ENCODE results near the gene CHAT. TPM values are rescaled to one million over a fixed set of nuclear protein-coding genes. Genes with fewer than 3 reads are reported as not detected.

CHAT gene
- total RNA-seq, 1 experiment from 2014 or later = not detected

DNA sequence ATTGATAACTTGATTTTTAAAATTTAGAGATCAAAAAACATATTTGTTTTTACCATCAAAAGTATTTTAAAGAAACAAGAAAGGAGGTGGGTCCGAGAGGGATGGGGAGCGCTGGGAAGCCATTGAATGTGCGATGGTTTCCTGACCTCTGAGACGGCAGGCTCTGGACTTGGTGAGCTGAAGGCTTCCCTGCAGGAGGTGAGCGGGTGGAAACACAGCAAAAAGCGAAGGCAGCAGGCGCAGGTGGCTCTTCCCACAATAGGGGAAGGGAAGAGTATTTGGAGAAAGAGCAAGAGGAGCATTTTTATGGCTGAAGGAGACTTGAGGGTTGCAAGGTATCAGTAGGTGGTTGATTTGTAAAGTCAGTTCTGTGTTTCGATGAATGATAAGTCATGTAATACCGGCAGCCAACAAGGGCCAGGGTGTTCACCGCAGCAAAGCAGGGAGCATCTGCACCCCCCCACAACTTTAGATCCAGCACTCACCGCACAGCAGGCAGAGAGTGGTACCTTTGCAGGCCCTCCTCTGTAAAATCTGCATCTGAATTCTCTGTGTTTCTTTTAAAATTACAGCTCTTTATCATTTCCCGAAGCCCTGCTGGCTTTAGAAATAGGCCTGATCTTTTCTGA, 76.2 kb downstream of the CHAT start:
- 0 out of 2 replicates have a peak, but pooled peaks cover 4% of the 10 kb centered on the region for H3K9me3 ChIP-seq (replicated peaks)
- no peaks in the 10 kb centered on the region for H3K4me1 ChIP-seq (replicated peaks)
- no peak overlapping the region for H3K27ac ChIP-seq
- H3K27me3 ChIP-seq (replicated peaks) = peaks cover 26% of the 10 kb centered on the region
- no peaks in the 10 kb centered on the region for H3K36me3 ChIP-seq
- no peak for DNase-seq (ENCODE audit: low read depth in 1 of 2, low spot score in 2 of 2)
- no peak overlapping the region for H3K4me3 ChIP-seq

DNA sequence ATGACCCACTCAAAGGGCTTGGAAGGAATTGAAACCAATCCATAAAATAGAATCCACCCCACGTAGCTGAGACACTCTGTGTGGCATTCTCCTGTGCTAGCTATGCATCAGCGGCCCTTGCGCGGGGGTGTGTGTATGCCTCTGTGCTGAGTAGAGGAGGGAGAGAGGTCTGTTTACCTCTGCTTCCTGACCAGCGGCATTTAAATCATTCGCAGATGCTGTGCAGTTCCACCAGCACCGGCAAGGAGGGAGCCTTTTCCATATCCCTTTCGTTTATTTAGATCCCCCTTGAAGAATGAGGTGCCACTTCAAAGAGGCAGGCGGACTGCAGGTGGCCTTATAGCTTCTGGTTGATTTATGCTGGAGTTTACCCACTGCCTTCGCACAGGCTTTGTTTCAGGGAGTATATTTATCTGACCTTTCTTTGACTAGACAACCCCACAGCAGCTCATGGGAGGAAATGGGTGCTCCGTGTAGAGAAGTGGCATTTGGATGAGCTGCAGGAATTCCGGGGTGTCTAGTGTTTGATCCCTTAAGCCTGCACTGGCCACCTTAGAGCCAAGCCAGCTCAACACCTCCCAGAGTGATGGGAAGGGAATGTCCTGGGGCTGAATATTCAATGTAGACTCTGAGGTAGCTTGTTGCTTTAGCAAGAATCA, 77.0 kb downstream of the CHAT start:
- H3K27me3 ChIP-seq (replicated peaks) = peaks cover 31% of the 10 kb centered on the region
- no peak for DNase-seq (ENCODE audit: low read depth in 1 of 2, low spot score in 2 of 2)

DNA sequence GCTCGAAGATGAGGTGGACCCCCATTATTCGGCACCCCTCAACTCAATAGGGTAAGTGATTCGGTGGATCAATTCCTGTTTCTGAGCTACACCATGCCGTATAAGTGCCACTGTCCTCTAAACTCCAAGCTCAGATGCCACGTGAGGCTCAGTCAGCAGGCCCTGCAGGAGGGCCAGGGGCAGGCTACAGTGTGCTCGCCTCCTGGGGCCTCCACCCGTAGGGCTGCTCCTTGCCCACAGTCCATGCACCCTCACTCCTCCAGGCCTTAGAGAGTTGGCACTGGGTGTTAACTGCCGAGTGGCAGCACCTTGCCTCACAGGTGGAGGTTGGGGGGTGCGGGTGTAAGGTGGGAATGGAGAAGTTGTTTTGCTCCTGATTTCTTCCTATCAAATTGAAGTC, 77.8 kb downstream of the CHAT start:
- no peak for DNase-seq (ENCODE audit: low read depth in 1 of 2, low spot score in 2 of 2)
- H3K4me3 ChIP-seq = no peak overlapping the region
- peaks cover 31% of the 10 kb centered on the region for H3K27me3 ChIP-seq (replicated peaks)
- 0 out of 2 replicates have a peak, but pooled peaks cover 4% of the 10 kb centered on the region for H3K9me3 ChIP-seq (replicated peaks)
- no peaks in the 10 kb centered on the region for H3K36me3 ChIP-seq
- H3K4me1 ChIP-seq (replicated peaks) = no peaks in the 10 kb centered on the region
- H3K27ac ChIP-seq = no peak overlapping the region

More for the DNA sequence above, 77.0 kb downstream of the CHAT start:
- Histone ChIP-seq H3K4me1 (replicated peaks) (no peaks in the 10 kb centered on the region), H3K4me3 (no peak overlapping the region), H3K36me3 (no peaks in the 10 kb centered on the region), H3K9me3 (replicated peaks) (0 out of 2 replicates have a peak, but pooled peaks cover 4% of the 10 kb centered on the region), H3K27ac (no peak overlapping the region)

DNA sequence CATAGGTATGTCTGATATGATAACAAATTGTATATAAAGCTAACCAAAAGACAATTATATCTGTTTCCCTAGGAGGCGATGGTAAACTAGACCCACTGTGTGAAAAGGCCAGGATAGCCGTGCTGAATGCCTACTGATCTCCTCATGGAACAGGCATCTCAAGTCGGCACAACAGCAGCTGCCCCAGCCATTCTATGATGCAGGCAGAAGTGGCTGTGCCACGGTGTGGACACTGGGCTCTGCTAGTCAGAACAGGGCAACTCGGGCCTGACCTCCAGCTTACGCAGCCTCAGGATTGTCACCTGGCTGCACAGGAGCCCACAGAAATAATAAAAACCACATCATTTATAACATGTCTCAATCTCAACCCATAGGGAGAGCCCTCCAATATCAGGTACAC, 80.6 kb downstream of the CHAT start:
- DNase-seq (ENCODE audit: low read depth in 1 of 2, low spot score in 2 of 2) = no peak
- H3K4me1 ChIP-seq (replicated peaks) = no peaks in the 10 kb centered on the region
- H3K9me3 ChIP-seq (replicated peaks) = no peaks in the 10 kb centered on the region
- H3K4me3 ChIP-seq = no peak overlapping the region
- H3K27me3 ChIP-seq (replicated peaks) = peaks cover 32% of the 10 kb centered on the region
- H3K36me3 ChIP-seq = no peaks in the 10 kb centered on the region
- H3K27ac ChIP-seq = no peak overlapping the region

DNA sequence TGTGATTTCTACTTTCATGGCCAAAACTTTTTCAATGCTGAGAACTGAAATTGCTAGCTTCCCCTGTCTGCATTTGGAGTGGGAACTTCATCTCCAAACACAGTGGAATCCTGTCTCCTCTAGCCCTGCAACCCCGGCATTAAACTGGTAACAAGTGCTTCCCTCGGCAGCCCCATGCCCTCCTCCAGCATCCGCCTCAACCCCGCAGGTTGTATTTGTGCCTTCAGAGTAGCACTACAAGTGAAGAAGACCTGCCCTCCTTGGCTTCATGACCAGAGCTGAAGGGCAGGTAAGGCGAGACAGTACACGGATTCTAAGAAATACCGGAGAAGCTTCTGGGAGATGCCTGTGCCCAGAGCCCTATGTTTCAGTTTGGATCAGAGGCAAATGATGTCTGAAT, 82.5 kb downstream of the CHAT start:
- DNase-seq (ENCODE audit: low read depth in 1 of 2, low spot score in 2 of 2) = no peak
- Histone ChIP-seq H3K27me3 (replicated peaks) (peaks cover 26% of the 10 kb centered on the region), H3K4me3 (no peak overlapping the region), H3K27ac (no peak overlapping the region), H3K36me3 (no peaks in the 10 kb centered on the region), H3K9me3 (replicated peaks) (no peaks in the 10 kb centered on the region), H3K4me1 (replicated peaks) (no peaks in the 10 kb centered on the region)

DNA sequence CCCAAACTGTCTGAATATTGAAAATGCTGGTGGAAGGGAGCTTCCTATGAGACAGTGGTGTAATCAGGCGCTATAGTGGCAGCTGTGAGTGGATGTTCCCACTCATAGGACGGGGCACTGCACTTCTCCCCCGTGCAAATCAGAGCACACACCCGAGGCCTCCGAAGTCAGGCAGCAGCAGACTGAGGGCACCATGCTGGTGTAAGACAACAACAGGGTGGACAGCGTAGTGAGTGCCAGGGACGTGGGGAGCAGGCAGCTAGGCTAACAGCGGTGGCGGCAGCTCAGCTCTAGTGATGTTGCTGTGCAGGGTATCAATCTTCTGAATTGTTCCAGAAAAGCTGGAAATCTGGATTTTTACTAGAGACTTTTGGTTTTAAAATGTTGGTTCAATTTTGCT, 84.8 kb downstream of the CHAT start:
- Histone ChIP-seq H3K9me3 (replicated peaks) (no peaks in the 10 kb centered on the region), H3K4me3 (no peak overlapping the region), H3K36me3 (no peaks in the 10 kb centered on the region), H3K27ac (no peak overlapping the region), H3K4me1 (replicated peaks) (no peaks in the 10 kb centered on the region), H3K27me3 (replicated peaks) (peaks cover 18% of the 10 kb centered on the region)
- DNase-seq (ENCODE audit: low read depth in 1 of 2, low spot score in 2 of 2) = no peak

DNA sequence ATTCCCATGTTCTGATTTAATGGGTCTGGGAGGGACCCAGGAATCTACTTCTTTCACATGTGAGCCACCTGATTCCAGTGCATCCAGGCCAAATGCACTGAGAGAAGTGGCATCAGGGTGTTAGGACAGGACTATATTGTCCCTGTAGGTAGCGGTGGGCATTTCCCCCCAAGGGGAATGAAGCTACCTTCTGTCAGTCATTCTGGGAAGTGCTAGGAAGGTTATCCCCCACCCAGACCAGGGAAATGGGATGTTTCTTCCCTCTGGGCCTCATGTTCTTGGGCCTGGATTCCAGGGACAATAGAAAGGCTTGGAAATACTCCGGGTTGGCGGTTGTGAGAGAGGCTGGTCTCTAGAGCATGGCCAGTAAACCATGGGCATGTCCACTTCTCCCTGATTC, 86.4 kb downstream of the CHAT start:
- Histone ChIP-seq H3K36me3 (no peaks in the 10 kb centered on the region), H3K27me3 (replicated peaks) (peaks cover 22% of the 10 kb centered on the region), H3K4me1 (replicated peaks) (no peaks in the 10 kb centered on the region), H3K9me3 (replicated peaks) (no peaks in the 10 kb centered on the region), H3K4me3 (no peak overlapping the region), H3K27ac (no peak overlapping the region)
- DNase-seq (ENCODE audit: low read depth in 1 of 2, low spot score in 2 of 2) = no peak

DNA sequence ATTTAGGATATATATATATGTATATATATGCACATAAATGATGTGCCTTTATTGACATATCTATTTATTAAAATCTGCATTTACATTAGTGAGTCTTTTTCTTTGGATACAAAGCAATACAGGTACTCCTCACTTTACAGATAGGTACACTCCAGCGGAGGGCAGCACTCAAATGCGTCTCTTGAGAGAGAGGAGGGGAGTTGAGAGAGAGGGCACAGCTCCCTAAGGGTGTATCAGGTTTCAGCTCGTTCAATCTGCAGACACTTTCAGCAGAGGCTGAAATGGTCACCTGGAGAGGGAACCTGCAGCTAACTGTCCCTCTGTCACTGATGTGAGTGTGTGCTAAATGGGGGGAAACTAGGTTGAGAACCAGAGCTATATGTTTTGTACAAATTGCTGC, 87.2 kb downstream of the CHAT start:
- Histone ChIP-seq H3K27ac (no peak overlapping the region), H3K36me3 (no peaks in the 10 kb centered on the region), H3K27me3 (replicated peaks) (peaks cover 18% of the 10 kb centered on the region), H3K9me3 (replicated peaks) (no peaks in the 10 kb centered on the region), H3K4me3 (no peak overlapping the region), H3K4me1 (replicated peaks) (no peaks in the 10 kb centered on the region)
- DNase-seq (ENCODE audit: low read depth in 1 of 2, low spot score in 2 of 2) = no peak

DNA sequence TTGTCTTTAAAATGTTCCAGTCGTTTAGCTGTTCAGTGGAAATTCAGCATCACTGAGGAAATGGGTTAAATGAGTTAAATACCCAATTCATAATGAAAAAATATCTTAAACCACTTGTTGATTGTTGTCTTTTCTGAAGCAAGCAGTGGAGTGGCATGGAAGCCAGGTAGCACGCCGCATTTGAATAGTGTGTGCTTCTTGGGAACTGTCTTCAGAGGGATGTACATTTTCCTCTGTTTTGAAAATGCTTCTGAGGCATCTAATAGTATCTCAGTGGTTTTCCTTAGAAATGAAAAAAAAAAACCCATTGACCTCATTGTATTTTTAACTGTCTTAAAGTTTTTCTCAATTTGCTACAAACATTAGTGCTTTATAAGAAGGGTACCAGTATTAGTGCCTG, 93.7 kb downstream of the CHAT start:
- Histone ChIP-seq H3K9me3 (replicated peaks) (no peaks in the 10 kb centered on the region), H3K4me1 (replicated peaks) (no peaks in the 10 kb centered on the region), H3K36me3 (no peaks in the 10 kb centered on the region), H3K27me3 (replicated peaks) (peaks cover 15% of the 10 kb centered on the region), H3K4me3 (no peak overlapping the region), H3K27ac (no peak overlapping the region)
- no peak for DNase-seq (ENCODE audit: low read depth in 1 of 2, low spot score in 2 of 2)

DNA sequence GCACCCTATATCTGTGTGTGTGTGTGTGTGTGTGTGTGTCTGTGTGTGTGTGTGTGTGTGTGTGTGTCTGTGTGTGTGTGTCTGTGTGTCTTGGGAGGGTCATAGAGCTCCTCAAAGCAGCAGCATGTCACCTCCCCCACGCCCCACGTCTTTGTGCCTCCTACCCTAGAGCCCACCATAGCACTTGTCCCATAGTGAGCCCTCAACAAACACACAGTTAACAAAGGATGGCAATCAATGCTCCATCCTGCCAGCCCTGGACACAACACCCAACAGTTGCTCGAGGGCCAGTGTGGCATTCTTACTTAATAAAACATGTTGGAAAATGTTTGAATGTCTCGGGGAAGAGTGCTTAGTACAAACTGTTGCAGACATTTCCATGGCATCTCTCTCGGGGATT, 96.1 kb downstream of the CHAT start:
- Histone ChIP-seq H3K4me3 (no peak overlapping the region), H3K9me3 (replicated peaks) (no peaks in the 10 kb centered on the region), H3K4me1 (replicated peaks) (no peaks in the 10 kb centered on the region), H3K36me3 (no peaks in the 10 kb centered on the region), H3K27ac (no peak overlapping the region), H3K27me3 (replicated peaks) (peaks cover 5% of the 10 kb centered on the region)
- no peak for DNase-seq (ENCODE audit: low read depth in 1 of 2, low spot score in 2 of 2)

DNA sequence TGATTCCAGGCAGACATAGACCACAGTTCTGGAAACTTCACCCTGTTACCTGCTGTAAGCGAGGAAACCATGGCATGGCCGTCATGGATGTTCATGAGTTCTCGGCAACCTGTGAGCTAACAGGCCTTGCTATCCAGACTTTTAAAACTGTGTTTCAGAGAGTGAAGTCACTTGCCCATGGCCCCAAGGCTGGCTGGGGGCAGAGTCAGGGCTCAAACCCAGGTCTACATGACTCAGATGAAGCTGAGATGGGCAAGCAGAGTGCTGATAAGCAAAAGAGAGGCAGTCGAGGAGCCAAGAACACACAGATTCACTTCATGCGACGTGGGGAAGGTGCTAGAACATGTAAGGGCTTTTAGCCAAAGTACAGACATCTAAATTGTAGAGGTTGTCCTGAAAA, 97.1 kb downstream of the CHAT start:
- H3K36me3 ChIP-seq = no peaks in the 10 kb centered on the region
- H3K9me3 ChIP-seq (replicated peaks) = no peaks in the 10 kb centered on the region
- peak in 1 of 2 experiments; percentile 28 for DNase-seq (ENCODE audit: low read depth in 1 of 2, low spot score in 2 of 2)
- no peak overlapping the region for H3K27ac ChIP-seq
- no peaks in the 10 kb centered on the region for H3K4me1 ChIP-seq (replicated peaks)
- H3K27me3 ChIP-seq (replicated peaks) = peaks cover 5% of the 10 kb centered on the region
- no peak overlapping the region for H3K4me3 ChIP-seq

DNA sequence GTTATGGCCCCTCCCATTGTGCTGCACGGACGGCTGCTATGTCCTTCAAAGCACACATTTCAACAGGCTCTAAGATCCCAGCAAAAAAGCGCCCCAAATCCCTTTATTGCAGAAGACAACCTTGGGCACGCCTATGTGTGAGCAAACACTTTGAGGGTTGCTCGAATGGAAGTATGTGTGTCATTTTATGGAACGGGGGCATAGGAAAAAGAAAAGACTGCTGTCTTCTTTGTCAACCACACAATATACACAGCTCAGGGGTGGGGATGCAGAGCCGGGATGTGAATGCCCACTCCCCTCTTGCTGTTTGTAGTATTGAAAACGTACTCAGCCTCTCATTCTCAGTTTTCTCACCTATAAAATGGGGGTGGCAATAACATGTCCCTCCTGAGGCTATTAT, 97.6 kb downstream of the CHAT start:
- H3K27ac ChIP-seq = no peak overlapping the region
- no peaks in the 10 kb centered on the region for H3K4me1 ChIP-seq (replicated peaks)
- DNase-seq (ENCODE audit: low read depth in 1 of 2, low spot score in 2 of 2) = no peak
- H3K4me3 ChIP-seq = no peak overlapping the region
- no peaks in the 10 kb centered on the region for H3K36me3 ChIP-seq
- no peaks in the 10 kb centered on the region for H3K9me3 ChIP-seq (replicated peaks)
- peaks cover 5% of the 10 kb centered on the region for H3K27me3 ChIP-seq (replicated peaks)

DNA sequence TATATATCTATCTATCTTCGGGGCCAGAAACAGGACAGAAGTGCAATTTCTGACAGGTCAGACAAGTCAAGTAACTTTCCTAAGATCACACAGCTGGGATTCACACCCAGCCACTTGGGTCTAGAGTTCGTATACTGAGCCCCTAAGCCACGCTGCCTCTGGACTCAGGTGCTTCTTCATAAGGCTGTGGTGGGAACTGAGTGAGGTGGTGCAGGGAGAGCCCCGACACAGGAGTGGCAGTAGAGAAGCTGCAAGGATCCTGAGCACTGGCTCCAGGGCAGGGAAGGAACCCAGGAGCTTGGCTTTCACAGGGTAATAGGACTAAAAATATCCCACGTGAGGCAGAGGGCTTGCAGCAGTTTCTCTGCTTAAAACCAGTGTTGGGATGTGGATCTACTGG, 99.4 kb downstream of the CHAT start:
- Histone ChIP-seq H3K9me3 (replicated peaks) (no peaks in the 10 kb centered on the region), H3K4me1 (replicated peaks) (no peaks in the 10 kb centered on the region), H3K36me3 (no peaks in the 10 kb centered on the region), H3K27ac (no peak overlapping the region), H3K4me3 (no peak overlapping the region), H3K27me3 (replicated peaks) (peaks cover 5% of the 10 kb centered on the region)
- DNase-seq (ENCODE audit: low read depth in 1 of 2, low spot score in 2 of 2) = peak in 1 of 2 experiments; percentile 28

Data from SJSA1 (cell line).